ENCODE measurements around the gene DYNLT4. TPM values are rescaled to one million over a fixed set of nuclear protein-coding genes. Genes with fewer than 3 reads are reported as not detected.

Gene DYNLT4
- polyA plus RNA-seq, 1 of the 3 experiments (the other 2 are of a cell fraction) = 0.61 TPM

GRCh38 chr1:44851308-44851707 is 44.2 kb upstream of the DYNLT4 start:
- Histone ChIP-seq H3K36me3 (replicated peaks in 1 of 2; ENCODE audit: control insufficient read depth in 1 of 2, insufficient read depth in 2 of 2, low read length in 1 of 2) (no peaks in the 10 kb centered on the region), H3K4me2 (no peak overlapping the region), H3F3A (replicated peaks; ENCODE audit: insufficient read depth) (no peaks in the 10 kb centered on the region), H3K9ac (no peak overlapping the region), H3K9me2 (no peaks in the 10 kb centered on the region), H4K20me1 (ENCODE audit: insufficient read depth) (no peaks in the 10 kb centered on the region), H3K4me3 (ENCODE audit: low read depth in 2 of 2, low read length in 1 of 2) (no peak overlapping the region), H3K9me3 (no peaks in the 10 kb centered on the region), H3K27me3 (ENCODE audit: insufficient read depth) (no peaks in the 10 kb centered on the region), H3K27ac (ENCODE audit: low read depth in 2 of 2, low read length in 1 of 2) (no peak overlapping the region), H2AFZ (ENCODE audit: low read depth) (no peak overlapping the region), H3K4me1 (ENCODE audit: control insufficient read depth in 1 of 2, insufficient read depth in 2 of 2, low read depth in 1 of 2, low read length in 1 of 2) (no peaks in the 10 kb centered on the region), H3K79me2 (ENCODE audit: insufficient read depth) (no peaks in the 10 kb centered on the region)
- no peak for DNase-seq
- ChIA-PET CTCF (interaction anchor here (0.8 kb wide), 1 partner anchor 9 kb away, joined by 3 read pairs; no protein-coding TSS in a partner anchor), POLR2A (no interaction called here)
- WGBS (ENCODE audit: low lambda C conversion rate) = 100% methylated on average over 1 of the region's 1 CpG
- no peak for TF ChIP-seq IRF3 (IDR thresholded peaks at IDR 0.05; ENCODE audit: low read depth, low read length)
- TF ChIP-seq RFX5 (IDR thresholded peaks at IDR 0.05; ENCODE audit: low read length) = no peak
- TF ChIP-seq YY1 (IDR thresholded peaks at IDR 0.05; ENCODE audit: low read depth) = no peak
- TF ChIP-seq ELF1 (IDR thresholded peaks at IDR 0.05) = no peak
- TF ChIP-seq EP300 (IDR thresholded peaks at IDR 0.05; ENCODE audit: borderline replicate concordance in 1 of 2, low read depth in 1 of 2, low read length in 1 of 2) = no peak
- TF ChIP-seq RXRA (IDR thresholded peaks at IDR 0.05; ENCODE audit: borderline replicate concordance, low read depth) = no peak
- no peak for TF ChIP-seq REST (IDR thresholded peaks at IDR 0.05; ENCODE audit: low read depth, low read length)
- no peak for TF ChIP-seq FOSL2 (IDR thresholded peaks at IDR 0.05; ENCODE audit: borderline replicate concordance, low read depth)
- no peak for TF ChIP-seq CHD2 (IDR thresholded peaks at IDR 0.05; ENCODE audit: low read length, partially characterized antibody)
- no peak for TF ChIP-seq POLR2AphosphoS5 (IDR thresholded peaks at IDR 0.05; ENCODE audit: low read depth, low read length)
- no peak for TF ChIP-seq MXI1 (IDR thresholded peaks at IDR 0.05; ENCODE audit: low read depth, low read length)
- TF ChIP-seq PBX3 (IDR thresholded peaks at IDR 0.05) = no peak
- TF ChIP-seq SIN3A (IDR thresholded peaks at IDR 0.05; ENCODE audit: borderline replicate concordance, low read depth, low read length) = no peak
- TF ChIP-seq NFIC (IDR thresholded peaks at IDR 0.05; ENCODE audit: borderline replicate concordance) = no peak
- no peak for TF ChIP-seq TAF1 (IDR thresholded peaks at IDR 0.05; ENCODE audit: borderline replicate concordance, low read depth, low read length)
- no peak for TF ChIP-seq USF2 (IDR thresholded peaks at IDR 0.05; ENCODE audit: borderline replicate concordance, low read depth, low read length)
- no peak for TF ChIP-seq USF1 (IDR thresholded peaks at IDR 0.05; ENCODE audit: borderline replicate concordance, low read depth)
